Esophagus squamous epithelium (tissue), 4 donors: ENCODE data around the gene MLH1.

Source experiments
- CTCF ChIP-seq, 6 experiments: fragments of 450-650 bp in 4 of 6; fragments of 200-600 bp in 2 of 6; sonication (generic) in 2 of 6; IDR thresholded peaks; one replicate each; pipeline ENCODE4 v1.5.1; 2016 to 2019; ENCODE audit warnings: antibody characterized with exemption in 6 of 6, mild to moderate bottlenecking in 4 of 6, moderate library complexity in 4 of 6
- POLR2A ChIP-seq, 4 donors: fragments of 450-650 bp; IDR thresholded peaks; one replicate each; pipeline ENCODE4 v1.6.1; 2017; ENCODE audit warnings: antibody characterized with exemption in 4 of 4, mild to moderate bottlenecking in 4 of 4, moderate library complexity in 3 of 4

- TF ChIP-seq CTCF (IDR thresholded peaks at IDR 0.05) (no peak), POLR2A (IDR thresholded peaks at IDR 0.05) (no peak)
Measured at GRCh38 chr3:36964331-36964730, 29.0 kb upstream of the MLH1 start.
